Activated naive CD8-positive, alpha-beta T cell treated with anti-CD3 and anti-CD28 coated beads, Interleukin-2, amount 10 ng/mL, durations not matched to agents 7 days and 5 days (primary cell): ENCODE results near the gene TTC23L. TPM values are rescaled to one million over a fixed set of nuclear protein-coding genes. Genes with fewer than 3 reads are reported as not detected.
"Not testable (repeated sequence)": the region's sequence is repeated elsewhere in the genome, so short reads cannot be mapped to it uniquely, and the experiment has no call there.

Experiments
- ATAC-seq: fragments of 150-1000 bp; cut with Tn5 transposase; one replicate; pipeline ENCODE4 v1.10.0; 2021; ENCODE audit warnings: low read depth, moderate library complexity
- POLR2A ChIA-PET: fragments of 350-600 bp; sonication (Branson Sonifier 250); formaldehyde crosslinking; loops from one replicate; lab custom pipeline; 2021; ENCODE audit warnings: antibody characterized with exemption; lab: Charles Lee
- DNase-seq: peaks from one replicate; pipeline ENCODE4 v3.0.0; 2021
- H3K27ac Mint-ChIP-seq: one replicate; pipeline ENCODE4 v1.8.0; 2022; ENCODE audit warnings: mild to moderate bottlenecking, mixed read lengths
- H3K27me3 Mint-ChIP-seq: one replicate; pipeline ENCODE4 v1.8.0; 2022; ENCODE audit warnings: mild to moderate bottlenecking, moderate library complexity, mixed read lengths
- H3K36me3 Mint-ChIP-seq: one replicate; pipeline ENCODE4 v1.8.0; 2021; ENCODE audit warnings: mild to moderate bottlenecking, mixed read lengths
- H3K4me1 Mint-ChIP-seq: one replicate; pipeline ENCODE4 v1.8.0; 2021; ENCODE audit warnings: mixed read lengths
- H3K4me3 Mint-ChIP-seq: one replicate; pipeline ENCODE4 v1.8.0; 2022; ENCODE audit warnings: mild to moderate bottlenecking, moderate library complexity, mixed read lengths
- H3K9me3 Mint-ChIP-seq: one replicate; pipeline ENCODE4 v1.8.0; 2021; ENCODE audit warnings: mixed read lengths
- total RNA-seq, 2 experiments: library from RNA; stranded (reverse); gene quantifications; one replicate each; pipeline ENCODE4 v1.2.3, GENCODE V29; 2021

The TTC23L gene
- total RNA-seq, 2 experiments from 2014 or later = not detected

- no peak for ATAC-seq
- H3K36me3 Mint-ChIP-seq = no peaks in the 10 kb centered on the region
- H3K4me3 Mint-ChIP-seq = no peak overlapping the region
- no peaks in the 10 kb centered on the region for H3K9me3 Mint-ChIP-seq
- POLR2A ChIA-PET = no interaction called here
- no peak overlapping the region for H3K27ac Mint-ChIP-seq
- peaks cover 3% of the 10 kb centered on the region for H3K4me1 Mint-ChIP-seq
- DNase-seq = no peak
- H3K27me3 Mint-ChIP-seq = peaks cover 3% of the 10 kb centered on the region
Observed at GRCh38 chr5:34820593-34820992, 18.4 kb upstream of the TTC23L start.

- H3K4me3 Mint-ChIP-seq = no peak overlapping the region
- H3K36me3 Mint-ChIP-seq = no peaks in the 10 kb centered on the region
- DNase-seq (no peak), ATAC-seq (no peak)
- H3K27me3 Mint-ChIP-seq = peaks cover 3% of the 10 kb centered on the region
- H3K4me1 Mint-ChIP-seq = peaks cover 3% of the 10 kb centered on the region
- no peak overlapping the region for H3K27ac Mint-ChIP-seq
- POLR2A ChIA-PET = no interaction called here
- H3K9me3 Mint-ChIP-seq = no peaks in the 10 kb centered on the region
Observed at GRCh38 chr5:34822956-34823715, 15.8 kb upstream of the TTC23L start.

GRCh38 chr5:34826347-34826746 lies 12.6 kb upstream of the TTC23L start:
- POLR2A ChIA-PET = no interaction called here
- DNase-seq (no peak), ATAC-seq (no peak)
- H3K9me3 Mint-ChIP-seq = no peaks in the 10 kb centered on the region
- no peak overlapping the region for H3K27ac Mint-ChIP-seq
- peaks cover 3% of the 10 kb centered on the region for H3K4me1 Mint-ChIP-seq
- H3K27me3 Mint-ChIP-seq = no peaks in the 10 kb centered on the region
- H3K36me3 Mint-ChIP-seq = no peaks in the 10 kb centered on the region
- H3K4me3 Mint-ChIP-seq = no peak overlapping the region

GRCh38 chr5:34827588-34828506 lies 11.1 kb upstream of the TTC23L start:
- Mint-ChIP-seq H3K4me1 (peaks cover 3% of the 10 kb centered on the region), H3K27ac (no peak overlapping the region), H3K9me3 (no peaks in the 10 kb centered on the region), H3K4me3 (no peak overlapping the region), H3K27me3 (no peaks in the 10 kb centered on the region), H3K36me3 (no peaks in the 10 kb centered on the region)
- ATAC-seq = no peak
- POLR2A ChIA-PET = no interaction called here
- DNase-seq = no peak

GRCh38 chr5:34830827-34831226 lies 8.1 kb upstream of the TTC23L start:
- H3K27ac Mint-ChIP-seq, H3K4me3 Mint-ChIP-seq, POLR2A ChIA-PET, H3K9me3 Mint-ChIP-seq, DNase-seq, H3K27me3 Mint-ChIP-seq, ATAC-seq, H3K4me1 Mint-ChIP-seq, H3K36me3 Mint-ChIP-seq: not testable (repeated sequence)

GRCh38 chr5:34831303-34831702 lies 7.7 kb upstream of the TTC23L start:
- H3K4me3 Mint-ChIP-seq = no peak overlapping the region
- DNase-seq (no peak), ATAC-seq (no peak)
- H3K27ac Mint-ChIP-seq = no peak overlapping the region
- no peaks in the 10 kb centered on the region for H3K4me1 Mint-ChIP-seq
- POLR2A ChIA-PET = no interaction called here
- H3K36me3 Mint-ChIP-seq = no peaks in the 10 kb centered on the region
- no peaks in the 10 kb centered on the region for H3K9me3 Mint-ChIP-seq
- H3K27me3 Mint-ChIP-seq = peaks cover 3% of the 10 kb centered on the region

- Mint-ChIP-seq H3K36me3 (no peaks in the 10 kb centered on the region), H3K27me3 (peaks cover 3% of the 10 kb centered on the region), H3K27ac (no peak overlapping the region), H3K9me3 (no peaks in the 10 kb centered on the region), H3K4me3 (no peak overlapping the region), H3K4me1 (no peaks in the 10 kb centered on the region)
- no peak for DNase-seq
- POLR2A ChIA-PET = no interaction called here
- ATAC-seq = no peak
Observed at GRCh38 chr5:34832568-34832967, 6.4 kb upstream of the TTC23L start.

GRCh38 chr5:34833090-34833489 lies 5.9 kb upstream of the TTC23L start:
- Mint-ChIP-seq H3K4me3 (no peak overlapping the region), H3K27ac (no peak overlapping the region), H3K36me3 (no peaks in the 10 kb centered on the region), H3K4me1 (no peaks in the 10 kb centered on the region), H3K27me3 (peaks cover 3% of the 10 kb centered on the region), H3K9me3 (no peaks in the 10 kb centered on the region)
- ATAC-seq (no peak), DNase-seq (no peak)
- POLR2A ChIA-PET = no interaction called here

- Mint-ChIP-seq H3K4me3 (no peak overlapping the region), H3K27me3 (peaks cover 3% of the 10 kb centered on the region), H3K27ac (no peak overlapping the region), H3K4me1 (no peaks in the 10 kb centered on the region), H3K9me3 (no peaks in the 10 kb centered on the region), H3K36me3 (no peaks in the 10 kb centered on the region)
- POLR2A ChIA-PET = no interaction called here
- no peak for ATAC-seq
- no peak for DNase-seq
Observed at GRCh38 chr5:34833976-34834793, 4.8 kb upstream of the TTC23L start.

GRCh38 chr5:34834794-34835089 lies 4.2 kb upstream of the TTC23L start:
- POLR2A ChIA-PET = no interaction called here
- Mint-ChIP-seq H3K4me1 (no peaks in the 10 kb centered on the region), H3K36me3 (no peaks in the 10 kb centered on the region), H3K4me3 (no peak overlapping the region), H3K27ac (no peak overlapping the region), H3K9me3 (no peaks in the 10 kb centered on the region), H3K27me3 (peaks cover 3% of the 10 kb centered on the region)
- DNase-seq = no peak
- no peak for ATAC-seq

- Mint-ChIP-seq H3K4me1 (no peaks in the 10 kb centered on the region), H3K27me3 (peaks cover 3% of the 10 kb centered on the region), H3K9me3 (no peaks in the 10 kb centered on the region), H3K4me3 (no peak overlapping the region), H3K27ac (no peak overlapping the region), H3K36me3 (no peaks in the 10 kb centered on the region)
- no peak for DNase-seq
- POLR2A ChIA-PET = no interaction called here
- ATAC-seq = no peak
Observed at GRCh38 chr5:34835664-34836063, 3.3 kb upstream of the TTC23L start.

GRCh38 chr5:34841816-34842215 lies 2.9 kb downstream of the TTC23L start:
- DNase-seq (no peak), ATAC-seq (no peak)
- Mint-ChIP-seq H3K4me1 (peaks cover 3% of the 10 kb centered on the region), H3K4me3 (no peak overlapping the region), H3K36me3 (no peaks in the 10 kb centered on the region), H3K27me3 (no peaks in the 10 kb centered on the region), H3K27ac (no peak overlapping the region), H3K9me3 (no peaks in the 10 kb centered on the region)
- POLR2A ChIA-PET = interaction anchor here (1.2 kb wide), 1 partner anchor 73 kb away, joined by 3 read pairs; the partner anchor contains the start of genes BRIX1 and RAD1

- POLR2A ChIA-PET = no interaction called here
- peaks cover 3% of the 10 kb centered on the region for H3K4me1 Mint-ChIP-seq
- H3K27me3 Mint-ChIP-seq = no peaks in the 10 kb centered on the region
- H3K36me3 Mint-ChIP-seq = no peaks in the 10 kb centered on the region
- H3K4me3 Mint-ChIP-seq = no peak overlapping the region
- H3K27ac Mint-ChIP-seq = no peak overlapping the region
- no peaks in the 10 kb centered on the region for H3K9me3 Mint-ChIP-seq
- DNase-seq (no peak), ATAC-seq (no peak)
Observed at GRCh38 chr5:34842554-34842953, 3.6 kb downstream of the TTC23L start.
